Lung (tissue), 12 donors: ENCODE data around the gene CNTNAP4. TPM values are rescaled to one million over a fixed set of nuclear protein-coding genes. Genes with fewer than 3 reads are reported as not detected.

Experiments
- ATAC-seq: fragments of 200-7000 bp; cut with Tn5 transposase; one replicate; pipeline ENCODE4 v1.9.1; 2020; ENCODE audit warnings: moderate number of reproducible peaks; ENCODE audit not compliant: insufficient read depth, low FRiP score
- DNase-seq, 3 donors: peaks; one replicate each; pipeline ENCODE4 v3.0.0-alpha.2; 2013 to 2017
- H3K27ac ChIP-seq, 2 donors: one replicate each; pipeline ENCODE4 v1.5.1; 2013; ENCODE audit warnings: mild to moderate bottlenecking in 2 of 2, moderate library complexity in 2 of 2, control low read depth in 1 of 2, inconsistent platforms in 1 of 2, low read depth in 1 of 2, low read length in 1 of 2
- H3K27me3 ChIP-seq, 3 donors: one replicate each; pipeline ENCODE4 v1.5.1; 2013; ENCODE audit warnings: low read length in 2 of 3; ENCODE audit not compliant: control insufficient read depth in 3 of 3, insufficient read depth in 3 of 3
- H3K36me3 ChIP-seq, 4 donors: one replicate each; pipeline ENCODE4 v1.5.1; 2013; ENCODE audit warnings: low read length in 4 of 4, mild to moderate bottlenecking in 1 of 4, moderate library complexity in 1 of 4; ENCODE audit not compliant: control insufficient read depth in 4 of 4, insufficient read depth in 4 of 4
- H3K4me1 ChIP-seq, 5 donors: one replicate each; pipeline ENCODE4 v1.5.1; 2013; ENCODE audit warnings: low read length in 5 of 5, mild to moderate bottlenecking in 2 of 5, moderate library complexity in 1 of 5; ENCODE audit not compliant: control insufficient read depth in 5 of 5, insufficient read depth in 5 of 5
- H3K4me3 ChIP-seq: one replicate; pipeline ENCODE4 v1.5.1; 2013; ENCODE audit warnings: mild to moderate bottlenecking, control low read depth, moderate library complexity
- H3K9ac ChIP-seq, 2 donors: one replicate each; pipeline ENCODE4 v1.5.1; 2013; ENCODE audit warnings: low read length in 2 of 2, control low read depth in 1 of 2; ENCODE audit not compliant: insufficient read depth in 1 of 2
- H3K9me3 ChIP-seq, 4 donors: one replicate each; pipeline ENCODE4 v1.5.1; 2013; ENCODE audit warnings: low read length in 3 of 4, mild to moderate bottlenecking in 1 of 4, moderate library complexity in 1 of 4; ENCODE audit not compliant: control insufficient read depth in 4 of 4, insufficient read depth in 3 of 4
- CTCF ChIP-seq: IDR thresholded peaks from 2 replicates; pipeline ENCODE4 v1.5.1; 2012; ENCODE audit warnings: mild to moderate bottlenecking; ENCODE audit errors: control extremely low read depth, extremely low read depth
- WGBS, 2 donors: extraction: QIAGEN DNeasy Blood & Tissue Kit; methylation state at CpG; one replicate each; pipeline ENCODE4 v1.1.7; 2013; 5-methylcytosine and 5-hydroxymethylcytosine counted together
- polyA plus RNA-seq, 2 donors: library from polyadenylated mRNA; stranded (reverse); fragments of 200-250 nt; gene quantifications; one replicate each; pipeline ENCODE4 v1.2.1, GENCODE V29; 2013
- total RNA-seq, 2 donors: library from RNA; depleted of rRNA in 1 of 2; stranded (reverse); fragments of >200 nt in 1 of 2; gene quantifications; one replicate each; pipeline ENCODE4 v1.2.1, GENCODE V29; 2014 to 2021
- donor health status: control.
- donor health status: control.
- donor health status: Bipolar disorder and iron deficiency.
- donor health status: healthy.
- donor health status: DM: yes; HTN: yes; CAD: no.

Gene CNTNAP4
- total and polyA plus RNA-seq, 4 donors, result 0.71 TPM; not detected in 3

- Histone ChIP-seq H3K36me3 (no peaks in the 10 kb centered on the region), H3K27me3 (no peaks in the 10 kb centered on the region), H3K4me3 (no peak overlapping the region), H3K9ac (no peak overlapping the region), H3K27ac (no peak overlapping the region), H3K9me3 (no peaks in the 10 kb centered on the region), H3K4me1 (peaks cover 0 to 6% (median 0%) of the 10 kb centered on the region in 5 donors)
- no peak for TF ChIP-seq CTCF
- ATAC-seq (no peak), DNase-seq (peak in 2 of 3 donors; percentile 55 to 63)
- WGBS, 2 donors, result 74 to 85% methylated on average over 3 of the region's 3 CpGs
Measured at GRCh38 chr16:76490036-76490639, 212.9 kb downstream of the CNTNAP4 start.

GRCh38 chr16:76500006-76500405 is 222.8 kb downstream of the CNTNAP4 start:
- WGBS, 2 donors, result 92 to 94% methylated on average over 21 of the region's 21 CpGs
- ATAC-seq (no peak), DNase-seq (no peak)
- H3K27ac ChIP-seq, result no peak overlapping the region
- no peak overlapping the region for H3K4me3 ChIP-seq
- H3K9ac ChIP-seq, result no peak overlapping the region
- no peaks in the 10 kb centered on the region for H3K27me3 ChIP-seq
- H3K9me3 ChIP-seq, result no peaks in the 10 kb centered on the region
- TF ChIP-seq CTCF, result no peak
- no peaks in the 10 kb centered on the region for H3K4me1 ChIP-seq
- H3K36me3 ChIP-seq, result no peaks in the 10 kb centered on the region

- Histone ChIP-seq H3K9me3 (no peaks in the 10 kb centered on the region), H3K27me3 (no peaks in the 10 kb centered on the region), H3K27ac (no peak overlapping the region), H3K36me3 (no peaks in the 10 kb centered on the region), H3K4me3 (no peak overlapping the region), H3K9ac (no peak overlapping the region), H3K4me1 (no peaks in the 10 kb centered on the region)
- no peak for TF ChIP-seq CTCF
- ATAC-seq (no peak), DNase-seq (no peak)
- WGBS, 2 donors, result 95 to 96% methylated on average over 8 of the region's 8 CpGs
Measured at GRCh38 chr16:76502063-76502462, 224.9 kb downstream of the CNTNAP4 start.

GRCh38 chr16:76502555-76502954 is 225.4 kb downstream of the CNTNAP4 start:
- Histone ChIP-seq H3K9me3 (no peaks in the 10 kb centered on the region), H3K27ac (no peak overlapping the region), H3K4me3 (no peak overlapping the region), H3K27me3 (no peaks in the 10 kb centered on the region), H3K36me3 (no peaks in the 10 kb centered on the region), H3K9ac (no peak overlapping the region), H3K4me1 (no peaks in the 10 kb centered on the region)
- TF ChIP-seq CTCF, result no peak
- ATAC-seq, result no peak
- WGBS, 2 donors, result 76 to 88% methylated on average over 3 of the region's 3 CpGs
- no peak for DNase-seq
